ENCODE measurements around the gene SPATA13. TPM values are rescaled to one million over a fixed set of nuclear protein-coding genes. Genes with fewer than 3 reads are reported as not detected.

The SPATA13 gene
- total RNA-seq, 1 donor from 2014 or later: 11.8 TPM

DNA sequence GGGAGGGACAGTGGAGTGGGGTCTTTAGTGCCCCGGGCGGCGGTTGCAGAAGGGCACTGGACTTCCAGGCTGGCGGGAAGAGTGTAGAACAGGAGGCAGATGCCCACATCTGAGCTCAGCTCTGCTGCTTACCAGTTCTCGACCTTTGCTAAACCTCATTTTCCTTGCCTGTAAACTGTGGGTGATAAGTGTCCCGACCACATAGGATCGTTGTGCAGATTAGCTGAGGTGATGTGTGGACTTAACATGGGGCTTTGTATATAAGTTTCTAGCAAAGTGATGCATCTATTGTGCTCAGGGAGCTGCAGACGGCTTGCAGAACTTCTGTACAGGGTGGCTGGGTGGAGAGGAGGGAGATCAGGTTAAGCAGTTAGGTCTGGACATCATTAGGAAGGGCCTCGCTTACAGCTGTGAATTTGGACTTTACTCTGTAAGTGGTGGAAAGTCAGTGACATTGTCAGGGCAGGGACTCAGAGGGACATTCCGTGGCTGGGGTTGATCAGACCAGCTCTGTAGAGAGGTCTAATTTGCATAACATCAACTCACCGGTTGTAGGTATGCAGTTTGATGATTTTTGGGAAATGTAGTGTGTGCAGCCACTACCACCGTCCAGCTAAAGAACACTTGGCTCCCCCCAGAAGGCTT is 70.0 kb downstream of the SPATA13 start:
- ATAC-seq (ENCODE audit: low read depth) (no peak), DNase-seq (no peak)
- Mint-ChIP-seq H3K36me3 (ENCODE audit: low read depth) (no peaks in the 10 kb centered on the region), H3K4me1 (peaks cover 12% of the 10 kb centered on the region), H3K4me3 (no peak overlapping the region), H3K27ac (no peak overlapping the region), H3K27me3 (no peaks in the 10 kb centered on the region), H3K9me3 (no peaks in the 10 kb centered on the region)
- ChIA-PET POLR2A (no interaction called here), CTCF (interaction anchor here (1.3 to 4.7 kb wide), 3 partner anchors 10 to 177 kb away, joined by 4 to 30 read pairs (median 6); no protein-coding TSS in a partner anchor)
- intact Hi-C loops (cut with micrococcal nuclease): no loop called here
- TF ChIP-seq, protein P1, sequence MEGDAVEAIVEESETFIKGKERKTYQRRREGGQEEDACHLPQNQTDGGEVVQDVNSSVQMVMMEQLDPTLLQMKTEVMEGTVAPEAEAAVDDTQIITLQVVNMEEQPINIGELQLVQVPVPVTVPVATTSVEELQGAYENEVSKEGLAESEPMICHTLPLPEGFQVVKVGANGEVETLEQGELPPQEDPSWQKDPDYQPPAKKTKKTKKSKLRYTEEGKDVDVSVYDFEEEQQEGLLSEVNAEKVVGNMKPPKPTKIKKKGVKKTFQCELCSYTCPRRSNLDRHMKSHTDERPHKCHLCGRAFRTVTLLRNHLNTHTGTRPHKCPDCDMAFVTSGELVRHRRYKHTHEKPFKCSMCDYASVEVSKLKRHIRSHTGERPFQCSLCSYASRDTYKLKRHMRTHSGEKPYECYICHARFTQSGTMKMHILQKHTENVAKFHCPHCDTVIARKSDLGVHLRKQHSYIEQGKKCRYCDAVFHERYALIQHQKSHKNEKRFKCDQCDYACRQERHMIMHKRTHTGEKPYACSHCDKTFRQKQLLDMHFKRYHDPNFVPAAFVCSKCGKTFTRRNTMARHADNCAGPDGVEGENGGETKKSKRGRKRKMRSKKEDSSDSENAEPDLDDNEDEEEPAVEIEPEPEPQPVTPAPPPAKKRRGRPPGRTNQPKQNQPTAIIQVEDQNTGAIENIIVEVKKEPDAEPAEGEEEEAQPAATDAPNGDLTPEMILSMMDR (IDR thresholded peaks at IDR 0.05): no peak

DNA sequence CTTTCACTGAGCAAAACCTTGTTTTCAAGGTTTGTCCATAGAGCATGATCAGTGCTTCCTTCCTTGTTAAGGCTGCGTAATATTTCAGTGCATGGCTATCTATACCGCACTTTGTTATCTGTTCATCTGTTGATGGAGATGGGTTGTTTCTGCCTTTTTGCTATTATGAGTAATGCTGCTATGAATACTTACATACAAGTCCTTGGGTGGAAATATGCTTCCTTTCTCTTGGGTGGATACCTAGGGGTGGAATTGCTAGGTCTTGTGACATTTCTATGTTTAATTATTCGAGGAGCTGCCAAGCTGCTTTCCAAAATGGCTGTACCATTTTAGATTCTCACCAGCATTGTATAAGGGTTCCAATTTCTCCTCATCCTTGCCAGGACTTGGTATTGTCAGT is 70.9 kb downstream of the SPATA13 start:
- Mint-ChIP-seq H3K4me1 (peaks cover 5% of the 10 kb centered on the region), H3K27ac (no peak overlapping the region), H3K4me3 (no peak overlapping the region), H3K27me3 (no peaks in the 10 kb centered on the region), H3K9me3 (no peaks in the 10 kb centered on the region), H3K36me3 (ENCODE audit: low read depth) (no peaks in the 10 kb centered on the region)
- TF ChIP-seq, protein P1 (IDR thresholded peaks at IDR 0.05): no peak
- intact Hi-C loops (cut with micrococcal nuclease): no loop called here
- DNase-seq (no peak), ATAC-seq (ENCODE audit: low read depth) (no peak)
- ChIA-PET POLR2A (no interaction called here), CTCF (interaction anchor here (1.6 to 4.7 kb wide), 2 partner anchors 11 to 178 kb away, joined by 6 to 30 read pairs; no protein-coding TSS in a partner anchor)

- no peak for ATAC-seq (ENCODE audit: low read depth)
- Mint-ChIP-seq H3K36me3 (ENCODE audit: low read depth) (no peaks in the 10 kb centered on the region), H3K9me3 (no peaks in the 10 kb centered on the region), H3K27ac (no peak overlapping the region), H3K27me3 (no peaks in the 10 kb centered on the region), H3K4me3 (no peak overlapping the region), H3K4me1 (no peaks in the 10 kb centered on the region)
- ChIA-PET CTCF (interaction anchor here (4.7 kb wide), 1 partner anchor 178 kb away, joined by 30 read pairs; no protein-coding TSS in a partner anchor), POLR2A (no interaction called here)
- TF ChIP-seq, protein P1 (IDR thresholded peaks at IDR 0.05): no peak
- intact Hi-C loops (cut with micrococcal nuclease): no loop called here
- DNase-seq: no peak
Measured at GRCh38 chr13:24232037-24232436, 71.5 kb downstream of the SPATA13 start.

DNA sequence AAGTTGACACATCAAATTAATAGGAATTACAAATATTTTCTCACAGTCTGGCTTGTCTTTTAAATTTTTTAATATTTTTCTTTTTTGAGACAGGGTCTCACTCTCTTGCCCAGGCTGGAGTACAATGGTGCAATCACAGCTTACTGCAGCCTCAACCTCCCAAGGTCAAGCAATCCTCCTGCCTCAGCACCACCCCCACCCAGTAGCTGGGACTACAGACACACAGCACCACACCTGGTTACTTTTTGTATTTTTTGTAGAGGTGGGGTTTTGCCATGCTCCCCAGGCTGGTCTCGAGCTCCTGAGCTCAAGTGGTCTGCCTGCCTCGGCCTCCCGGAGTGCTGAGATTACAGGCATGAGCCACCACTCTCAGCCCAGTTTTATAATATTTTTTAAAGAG is 72.0 kb downstream of the SPATA13 start:
- Mint-ChIP-seq H3K9me3 (no peaks in the 10 kb centered on the region), H3K4me3 (no peak overlapping the region), H3K36me3 (ENCODE audit: low read depth) (no peaks in the 10 kb centered on the region), H3K27ac (no peak overlapping the region), H3K4me1 (no peaks in the 10 kb centered on the region), H3K27me3 (no peaks in the 10 kb centered on the region)
- CTCF ChIA-PET: no interaction called here
- POLR2A ChIA-PET: no interaction called here
- intact Hi-C loops (cut with micrococcal nuclease): no loop called here
- DNase-seq (no peak), ATAC-seq (ENCODE audit: low read depth) (no peak)
- TF ChIP-seq, protein P1 (IDR thresholded peaks at IDR 0.05): no peak

DNA sequence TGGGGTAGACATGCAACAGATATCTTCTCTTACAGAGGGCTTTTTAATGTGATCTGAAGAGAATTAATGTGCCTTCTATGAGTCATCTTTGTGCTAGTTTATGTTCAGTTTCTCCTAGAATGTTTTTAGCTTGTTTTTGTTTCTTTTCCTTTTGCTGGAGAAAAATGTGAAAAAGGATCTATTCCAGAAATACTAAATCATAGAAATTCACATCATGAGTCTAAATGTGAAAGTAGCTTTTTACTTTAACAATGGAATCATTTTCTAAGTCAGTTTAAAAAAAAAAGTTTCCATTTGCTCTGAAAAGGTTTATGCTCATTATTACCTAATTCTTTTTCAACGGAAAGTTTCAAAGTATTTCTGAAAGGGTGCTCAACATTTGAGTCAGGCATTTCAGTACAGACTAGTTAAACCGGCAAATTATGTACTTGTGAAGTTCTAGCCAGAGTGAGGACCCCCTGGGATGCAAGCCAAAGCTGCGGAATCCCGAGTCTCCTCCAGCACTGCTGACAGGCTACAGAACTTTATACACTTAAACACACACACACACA is 72.9 kb downstream of the SPATA13 start:
- Mint-ChIP-seq H3K9me3 (no peaks in the 10 kb centered on the region), H3K36me3 (ENCODE audit: low read depth) (no peaks in the 10 kb centered on the region), H3K4me1 (no peaks in the 10 kb centered on the region), H3K4me3 (no peak overlapping the region), H3K27ac (no peak overlapping the region), H3K27me3 (no peaks in the 10 kb centered on the region)
- intact Hi-C loops (cut with micrococcal nuclease): no loop called here
- TF ChIP-seq, protein P1 (IDR thresholded peaks at IDR 0.05): no peak
- ChIA-PET POLR2A (no interaction called here), CTCF (no interaction called here)
- ATAC-seq (ENCODE audit: low read depth): no peak
- DNase-seq: no peak

Measured in activated B cell treated with CpG ODN at 0.5 μM for 24 hours (primary cell).